Calu3 (cell line): Measurements from ENCODE around the gene TIMP2. TPM values are rescaled to one million over a fixed set of nuclear protein-coding genes. Genes with fewer than 3 reads are reported as not detected.
A peak's percentile ranks its signal among the peaks of the same experiment; 100 is the strongest.
"Not testable (repeated sequence)": the region's sequence is repeated elsewhere in the genome, so short reads cannot be mapped to it uniquely, and the experiment has no call there.

ENCODE experiments used
- BruUV-seq: library from RNA; stranded (reverse); fragments of 400-500 nt; replicated peaks from 2 replicates; lab custom pipeline; 2021; lab: Mats Ljungman, UMichigan
- CTCF ChIA-PET: fragments of 300-600 bp; sonication (Branson Sonifier 250); formaldehyde crosslinking; loops from one replicate; lab custom pipeline; 2022; ENCODE audit warnings: antibody characterized with exemption; lab: Charles Lee
- DNase-seq: peaks from one replicate; pipeline ENCODE4 v3.0.0; 2022
- H3K27ac Mint-ChIP-seq: one replicate; pipeline ENCODE4 v1.8.0; 2022; ENCODE audit warnings: mixed read lengths; ENCODE audit not compliant: unreplicated experiment
- H3K27me3 Mint-ChIP-seq: one replicate; pipeline ENCODE4 v1.8.0; 2022; ENCODE audit warnings: mixed read lengths; ENCODE audit not compliant: unreplicated experiment
- H3K36me3 Mint-ChIP-seq: one replicate; pipeline ENCODE4 v1.8.0; 2022; ENCODE audit warnings: mild to moderate bottlenecking, moderate library complexity, mixed read lengths; ENCODE audit not compliant: insufficient read depth, unreplicated experiment
- H3K4me1 Mint-ChIP-seq: one replicate; pipeline ENCODE4 v1.8.0; 2022; ENCODE audit warnings: mild to moderate bottlenecking, low read depth, mixed read lengths; ENCODE audit not compliant: unreplicated experiment
- H3K4me3 Mint-ChIP-seq: one replicate; pipeline ENCODE4 v1.8.0; 2022; ENCODE audit warnings: mild to moderate bottlenecking, low read depth, moderate library complexity, mixed read lengths; ENCODE audit not compliant: unreplicated experiment
- H3K9me3 Mint-ChIP-seq: one replicate; pipeline ENCODE4 v1.8.0; 2022; ENCODE audit warnings: low read depth, mixed read lengths; ENCODE audit not compliant: unreplicated experiment
- intact Hi-C: fragments of 100-400 bp; cut with micrococcal nuclease; formaldehyde crosslinking; loops from one replicate; pipeline ENCODE4 v1.10.0; 2022; ENCODE audit not compliant: unreplicated experiment
- total RNA-seq: library from RNA; stranded (reverse); gene quantifications from 2 replicates; pipeline ENCODE4 v1.2.3, GENCODE V29; 2022
- TF ChIP-seq, protein P1 (sequence below): fragments of 200-600 bp; IDR thresholded peaks from one replicate; pipeline ENCODE4 v1.8.0; 2022; ENCODE audit warnings: antibody characterized with exemption; ENCODE audit not compliant: unreplicated experiment

The TIMP2 gene
- total RNA-seq, 1 experiment from 2014 or later: 246 TPM

DNA sequence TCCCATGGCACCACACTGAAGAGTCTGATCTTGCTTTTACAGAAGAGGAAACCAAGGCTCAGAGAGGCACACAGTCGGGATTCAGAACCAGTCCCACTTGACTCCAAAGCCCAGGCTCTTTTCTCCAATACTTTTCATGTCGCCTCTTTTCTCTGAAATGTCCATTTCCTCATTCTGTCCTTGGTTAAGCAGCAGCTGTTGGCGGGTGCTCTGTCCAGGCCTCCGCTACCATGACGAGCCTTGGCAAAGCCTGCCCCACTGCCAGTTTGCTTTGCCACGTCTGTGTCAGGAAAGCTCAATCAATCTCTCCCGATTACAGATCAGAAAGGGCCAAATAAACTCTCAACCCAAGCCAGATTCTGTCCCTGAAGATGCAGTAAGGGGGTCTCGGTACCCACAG is 13.1 kb downstream of the TIMP2 start:
- no peak overlapping the region for H3K27ac Mint-ChIP-seq
- H3K4me3 Mint-ChIP-seq: no peak overlapping the region
- peaks cover 44% of the 10 kb centered on the region for H3K4me1 Mint-ChIP-seq
- H3K36me3 Mint-ChIP-seq: peaks cover 31% of the 10 kb centered on the region
- TF ChIP-seq, protein P1, sequence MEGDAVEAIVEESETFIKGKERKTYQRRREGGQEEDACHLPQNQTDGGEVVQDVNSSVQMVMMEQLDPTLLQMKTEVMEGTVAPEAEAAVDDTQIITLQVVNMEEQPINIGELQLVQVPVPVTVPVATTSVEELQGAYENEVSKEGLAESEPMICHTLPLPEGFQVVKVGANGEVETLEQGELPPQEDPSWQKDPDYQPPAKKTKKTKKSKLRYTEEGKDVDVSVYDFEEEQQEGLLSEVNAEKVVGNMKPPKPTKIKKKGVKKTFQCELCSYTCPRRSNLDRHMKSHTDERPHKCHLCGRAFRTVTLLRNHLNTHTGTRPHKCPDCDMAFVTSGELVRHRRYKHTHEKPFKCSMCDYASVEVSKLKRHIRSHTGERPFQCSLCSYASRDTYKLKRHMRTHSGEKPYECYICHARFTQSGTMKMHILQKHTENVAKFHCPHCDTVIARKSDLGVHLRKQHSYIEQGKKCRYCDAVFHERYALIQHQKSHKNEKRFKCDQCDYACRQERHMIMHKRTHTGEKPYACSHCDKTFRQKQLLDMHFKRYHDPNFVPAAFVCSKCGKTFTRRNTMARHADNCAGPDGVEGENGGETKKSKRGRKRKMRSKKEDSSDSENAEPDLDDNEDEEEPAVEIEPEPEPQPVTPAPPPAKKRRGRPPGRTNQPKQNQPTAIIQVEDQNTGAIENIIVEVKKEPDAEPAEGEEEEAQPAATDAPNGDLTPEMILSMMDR: no peak
- no peaks in the 10 kb centered on the region for H3K9me3 Mint-ChIP-seq
- no TSS peak for BruUV-seq
- no peaks in the 10 kb centered on the region for H3K27me3 Mint-ChIP-seq
- CTCF ChIA-PET: no interaction called here
- no peak for DNase-seq
- intact Hi-C loops: no loop called here

DNA sequence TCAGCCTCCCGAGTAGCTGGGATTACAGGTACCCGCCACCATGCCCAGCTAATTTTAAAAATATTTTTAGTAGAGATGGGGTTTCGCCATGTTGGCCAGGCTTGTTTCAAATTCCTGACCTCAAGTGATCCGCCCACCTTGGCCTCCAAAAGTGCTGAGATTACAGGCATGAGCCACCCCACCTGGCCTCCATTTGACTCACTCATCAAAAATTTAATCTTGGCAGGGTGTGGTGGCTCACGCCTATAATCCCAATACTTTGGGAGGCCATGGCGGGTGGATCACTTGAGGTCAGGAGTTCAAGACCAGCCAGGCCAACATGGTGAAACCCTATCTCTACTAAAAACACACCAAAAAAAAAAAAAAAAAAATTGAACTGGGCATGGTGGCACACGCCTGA is 13.6 kb downstream of the TIMP2 start:
- BruUV-seq, intact Hi-C loops, DNase-seq, H3K27me3 Mint-ChIP-seq, H3K27ac Mint-ChIP-seq, H3K9me3 Mint-ChIP-seq, H3K4me3 Mint-ChIP-seq, CTCF ChIA-PET: not testable (repeated sequence)
- peaks cover 31% of the 10 kb centered on the region for H3K36me3 Mint-ChIP-seq
- H3K4me1 Mint-ChIP-seq: peaks cover 40% of the 10 kb centered on the region

DNA sequence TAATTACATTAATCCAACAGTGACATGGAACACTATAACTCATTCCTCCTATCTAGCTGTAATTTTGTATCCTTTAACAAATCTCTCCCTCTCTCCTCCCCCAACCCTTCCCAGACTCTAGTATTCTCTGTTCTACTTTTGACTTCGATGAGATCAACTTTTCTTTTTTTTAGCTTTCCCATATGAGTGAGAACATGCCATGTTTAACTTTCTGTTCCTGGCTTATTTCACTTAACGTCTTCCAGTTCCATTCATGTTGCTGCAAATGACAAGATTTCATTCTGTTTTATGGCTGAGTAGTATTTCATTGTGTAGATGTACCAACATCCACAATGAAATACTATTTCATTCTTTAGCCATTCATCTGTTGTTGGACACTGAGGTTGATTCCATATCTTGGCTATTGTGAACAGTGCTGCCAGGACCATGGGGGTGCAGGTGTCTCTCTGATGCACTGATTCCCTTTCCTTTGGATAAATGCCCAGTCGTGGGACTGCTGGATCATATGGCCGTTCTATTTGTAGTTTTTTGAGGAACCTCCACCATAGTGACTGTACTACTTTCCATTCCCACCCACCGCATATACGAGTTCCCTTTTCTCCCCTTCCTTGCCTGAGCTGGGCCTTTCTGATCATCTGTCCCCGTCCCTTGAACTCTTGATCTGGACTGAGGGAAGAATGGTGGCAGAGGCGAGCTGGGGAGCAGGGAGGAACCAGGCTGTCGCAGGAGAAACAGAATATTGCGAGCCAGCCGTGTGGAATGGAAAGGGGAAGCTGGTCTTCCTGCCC is 14.5 kb downstream of the TIMP2 start:
- Mint-ChIP-seq H3K4me1 (peaks cover 31% of the 10 kb centered on the region), H3K4me3 (no peak overlapping the region), H3K36me3 (peaks cover 25% of the 10 kb centered on the region), H3K27ac (no peak overlapping the region), H3K27me3 (no peaks in the 10 kb centered on the region), H3K9me3 (no peaks in the 10 kb centered on the region)
- TF ChIP-seq, protein P1: no peak
- intact Hi-C loops: no loop called here
- no peak for DNase-seq
- BruUV-seq: no TSS peak
- CTCF ChIA-PET: no interaction called here

DNA sequence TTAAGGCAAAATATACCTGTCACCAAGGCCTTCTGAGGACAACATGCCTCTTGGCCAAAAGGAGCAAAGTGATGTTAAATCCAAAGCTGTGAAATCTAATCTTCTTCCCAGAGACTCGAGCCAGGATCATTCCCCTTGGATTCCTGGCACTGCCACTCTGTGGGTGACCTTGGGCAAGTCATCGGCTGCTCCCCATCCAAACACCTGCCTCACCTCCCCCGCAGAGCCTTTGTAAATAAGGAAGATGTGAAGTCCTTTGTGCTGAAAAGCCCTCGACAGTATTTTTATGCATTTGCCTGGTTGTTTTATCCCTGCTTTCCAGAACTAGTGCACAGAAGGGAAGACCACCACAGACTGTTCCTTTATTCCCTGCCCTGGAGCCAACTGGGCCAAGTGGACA is 16.8 kb downstream of the TIMP2 start:
- Mint-ChIP-seq H3K4me1 (peaks cover 28% of the 10 kb centered on the region), H3K36me3 (peaks cover 16% of the 10 kb centered on the region), H3K4me3 (no peak overlapping the region), H3K9me3 (no peaks in the 10 kb centered on the region), H3K27ac (no peak overlapping the region), H3K27me3 (no peaks in the 10 kb centered on the region)
- TF ChIP-seq, protein P1: no peak
- DNase-seq: no peak
- CTCF ChIA-PET: interaction anchor here (0.6 to 1.0 kb wide), 2 partner anchors 8 to 15 kb away, joined by 3 read pairs; no protein-coding TSS in a partner anchor
- no TSS peak for BruUV-seq
- intact Hi-C loops: no loop called here

DNA sequence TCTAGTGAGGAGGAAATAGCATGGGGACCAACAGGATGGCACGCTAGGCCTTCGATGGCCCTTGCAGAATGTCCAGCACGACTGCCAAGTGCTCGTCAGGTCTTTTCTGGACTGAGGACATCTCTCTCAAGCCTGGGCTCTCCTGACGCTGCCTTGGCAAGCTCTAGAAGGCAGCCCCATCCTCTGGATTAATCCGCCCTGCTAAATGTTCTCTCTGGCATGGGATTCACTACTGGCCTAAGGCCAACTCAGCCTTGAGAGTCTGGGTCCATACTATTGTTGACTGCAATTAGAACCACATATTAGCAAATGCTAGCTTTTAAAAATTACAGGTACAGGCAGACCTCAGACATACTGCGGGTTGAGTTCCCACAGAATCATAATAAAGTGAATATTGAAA is 19.6 kb downstream of the TIMP2 start:
- H3K27ac Mint-ChIP-seq: peak overlapping the region; percentile 50
- H3K9me3 Mint-ChIP-seq: no peaks in the 10 kb centered on the region
- peaks cover 26% of the 10 kb centered on the region for H3K36me3 Mint-ChIP-seq
- BruUV-seq: no TSS peak
- CTCF ChIA-PET: no interaction called here
- no peak overlapping the region for H3K4me3 Mint-ChIP-seq
- intact Hi-C loops: no loop called here
- no peak for DNase-seq
- TF ChIP-seq, protein P1: no peak
- H3K27me3 Mint-ChIP-seq: no peaks in the 10 kb centered on the region
- peaks cover 46% of the 10 kb centered on the region for H3K4me1 Mint-ChIP-seq
